Cerebellar cortex (tissue), 1 donor: ENCODE measurements around the gene C1orf198.

ENCODE experiments used
- DNase-seq: peaks from one replicate; pipeline ENCODE4 v3.0.0-alpha.2; 2015; ENCODE audit warnings: low spot score

The C1orf198 gene

DNA sequence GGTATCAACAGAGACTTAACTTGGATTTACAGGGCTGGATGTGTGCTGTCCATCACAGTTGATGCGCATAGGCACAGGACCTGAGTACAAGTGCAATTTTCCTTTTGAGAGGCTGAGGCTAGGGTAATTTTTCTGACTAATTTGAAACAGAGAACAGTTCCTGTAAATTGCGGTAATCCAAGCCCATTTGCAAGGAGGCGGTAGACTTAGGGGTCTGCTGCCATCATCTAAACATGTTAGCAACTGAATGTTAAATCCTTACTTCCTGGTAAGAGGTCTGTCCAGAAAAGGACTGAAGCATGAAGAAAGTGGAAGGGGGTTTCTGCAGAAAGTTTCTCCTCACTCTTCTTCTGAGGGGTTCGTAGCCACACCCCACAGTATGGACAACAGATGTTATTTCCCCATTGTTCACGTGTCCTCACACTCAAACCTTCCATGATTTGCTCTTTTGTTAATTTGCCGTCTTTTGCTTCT lies 23.7 kb upstream of the C1orf198 start:
- no peak for DNase-seq

DNA sequence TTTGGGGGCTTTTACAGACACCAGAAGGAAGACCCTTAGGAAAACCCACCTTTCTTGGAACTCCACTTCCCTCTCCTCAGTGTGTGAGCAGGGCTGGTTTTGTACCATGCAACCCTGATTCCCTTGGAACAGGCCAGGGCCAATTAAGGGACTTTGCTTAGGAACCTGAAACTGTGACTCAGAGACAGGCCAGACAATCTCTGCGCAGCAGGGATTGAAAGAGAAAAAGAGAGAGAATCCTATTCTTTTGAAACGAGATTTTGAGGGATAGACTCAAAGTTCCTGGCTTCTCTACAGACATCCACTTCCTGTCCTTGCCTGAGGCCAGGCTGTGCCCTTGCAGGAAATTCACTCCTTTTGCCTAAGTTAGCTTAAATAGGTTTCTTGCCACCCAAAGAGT lies 23.1 kb upstream of the C1orf198 start:
- no peak for DNase-seq

DNA sequence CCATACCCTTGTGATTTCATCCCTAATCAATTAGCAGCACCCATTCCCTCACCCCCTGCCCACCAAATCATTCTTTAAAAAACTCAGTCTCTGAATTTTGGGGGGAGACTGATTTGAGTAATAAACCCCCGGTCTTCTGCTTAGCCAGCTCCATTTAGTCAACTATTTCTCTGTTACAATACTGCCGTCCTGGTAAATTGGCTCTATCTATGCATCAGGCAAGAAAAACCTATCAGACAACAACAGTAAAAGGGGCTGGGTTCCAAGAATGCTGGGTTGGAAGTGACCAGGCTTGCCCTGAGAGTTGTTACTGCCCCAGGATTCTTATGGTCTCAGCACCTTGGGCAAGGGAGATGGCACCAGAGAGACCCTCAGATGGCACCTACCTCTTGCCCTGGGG lies 16.3 kb upstream of the C1orf198 start:
- DNase-seq, result no peak

- DNase-seq, result no peak
These were observed 15.6 kb upstream of the C1orf198 start for GRCh38 chr1:230883967-230884366.

- DNase-seq, result no peak
These were observed 11.5 kb upstream of the C1orf198 start for GRCh38 chr1:230879778-230880177.

- DNase-seq, result no peak
These were observed 10.3 kb upstream of the C1orf198 start for GRCh38 chr1:230878591-230878990.

DNA sequence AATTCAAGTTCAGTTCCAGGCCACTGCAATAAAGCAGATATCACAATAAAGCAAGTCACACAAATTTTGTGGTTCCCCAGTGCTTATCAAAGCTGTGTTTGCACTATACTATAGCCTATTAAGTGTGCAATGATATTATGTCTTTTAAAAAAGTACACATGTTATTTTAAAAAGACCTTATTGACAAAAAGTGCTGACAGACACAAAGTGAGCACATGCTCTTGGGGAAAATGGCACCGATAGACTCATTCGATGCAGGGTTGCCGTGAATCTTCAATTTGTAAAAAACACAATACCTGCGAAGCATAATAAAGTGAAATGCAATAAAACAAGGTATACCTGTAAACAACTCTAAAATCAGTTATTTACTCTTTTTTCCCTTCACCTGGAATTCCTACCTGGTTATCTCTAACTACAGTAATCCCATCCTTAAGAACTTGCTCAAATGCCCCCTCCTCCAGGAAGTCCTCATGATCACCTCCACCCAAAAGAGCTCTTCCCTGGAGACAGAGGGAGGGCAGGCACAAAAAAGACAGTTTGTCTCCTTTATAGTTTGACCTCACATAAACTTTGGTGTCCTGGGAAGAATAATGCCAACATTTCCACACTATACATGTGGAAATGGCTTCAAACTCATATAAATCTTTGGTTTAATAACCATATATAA lies 9.7 kb upstream of the C1orf198 start:
- no peak for DNase-seq

DNA sequence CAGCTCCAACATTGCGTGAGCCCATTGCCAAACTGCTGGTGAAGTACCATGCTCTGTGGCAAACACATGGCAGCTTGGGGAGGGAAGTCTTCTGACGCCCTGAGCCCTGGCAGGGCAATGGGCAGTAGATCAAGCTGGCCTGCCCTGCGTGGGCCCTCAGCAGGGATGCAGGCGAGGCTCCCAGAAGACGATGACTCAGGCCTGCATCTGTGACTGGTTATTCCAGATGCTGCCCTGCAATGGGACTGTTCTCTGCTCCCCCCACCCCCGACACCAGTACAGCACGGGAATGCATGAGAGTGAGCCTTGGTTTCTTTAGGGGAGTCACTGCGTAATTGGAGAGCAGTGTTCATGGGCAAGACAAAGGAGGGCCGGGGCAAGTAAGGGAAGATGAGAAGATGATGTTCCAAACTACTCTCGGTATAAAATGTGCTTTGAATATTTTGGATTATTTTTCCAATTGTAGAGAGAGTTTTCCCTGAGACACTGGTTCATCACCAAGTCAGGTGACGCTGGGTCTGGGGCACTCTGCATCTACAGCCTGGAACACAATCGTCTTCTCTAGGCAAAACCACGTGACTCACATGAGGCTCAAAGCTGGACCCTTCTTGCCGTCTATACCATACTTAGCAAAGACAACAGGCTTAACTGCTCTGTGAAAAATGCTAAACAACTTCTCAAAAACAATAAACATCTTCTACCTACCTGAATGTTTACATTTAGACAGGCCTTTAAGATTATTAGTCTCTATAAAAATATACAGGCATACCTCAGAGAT lies 9.0 kb upstream of the C1orf198 start:
- DNase-seq, result no peak

DNA sequence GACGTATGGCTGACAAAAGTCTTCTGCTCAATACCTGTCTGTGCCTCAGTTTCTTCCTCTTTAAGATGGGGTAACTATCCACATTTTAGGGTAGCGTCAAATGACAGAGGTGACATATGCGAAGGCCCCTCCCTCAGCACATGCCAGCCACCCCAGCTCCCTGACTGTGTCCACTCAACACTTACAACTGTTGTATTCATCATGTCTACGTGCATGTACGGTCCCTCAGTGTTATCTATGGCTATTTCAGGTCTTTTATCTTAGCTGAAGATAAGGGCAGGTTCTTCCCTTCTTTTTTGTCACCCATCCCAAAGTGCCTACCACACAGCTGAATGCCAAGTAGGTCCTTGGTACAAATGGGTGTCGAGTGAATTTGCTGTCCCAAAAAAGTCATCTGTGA lies 8.3 kb upstream of the C1orf198 start:
- no peak for DNase-seq

- no peak for DNase-seq
These were observed 7.0 kb upstream of the C1orf198 start for GRCh38 chr1:230875370-230875769.

DNA sequence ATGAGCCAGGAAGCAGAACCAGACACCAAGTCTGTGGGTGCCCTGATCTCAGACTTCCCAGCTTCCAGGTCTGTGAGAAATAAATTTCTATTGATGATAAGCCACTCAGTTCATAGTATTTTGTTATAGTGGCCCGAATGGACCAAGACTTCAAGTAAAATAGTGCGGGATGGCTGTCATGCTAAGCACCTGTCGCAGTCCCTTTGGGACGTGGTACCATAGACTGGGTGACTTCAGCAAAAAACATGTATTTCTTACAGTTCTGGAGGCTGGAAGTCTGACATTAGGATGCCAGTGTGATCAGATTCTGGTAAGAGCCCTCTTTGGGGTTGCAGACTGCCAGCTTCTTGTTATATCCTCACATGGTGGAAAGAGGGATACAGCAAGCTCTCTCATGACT lies 2.6 kb upstream of the C1orf198 start:
- DNase-seq, result no peak

DNA sequence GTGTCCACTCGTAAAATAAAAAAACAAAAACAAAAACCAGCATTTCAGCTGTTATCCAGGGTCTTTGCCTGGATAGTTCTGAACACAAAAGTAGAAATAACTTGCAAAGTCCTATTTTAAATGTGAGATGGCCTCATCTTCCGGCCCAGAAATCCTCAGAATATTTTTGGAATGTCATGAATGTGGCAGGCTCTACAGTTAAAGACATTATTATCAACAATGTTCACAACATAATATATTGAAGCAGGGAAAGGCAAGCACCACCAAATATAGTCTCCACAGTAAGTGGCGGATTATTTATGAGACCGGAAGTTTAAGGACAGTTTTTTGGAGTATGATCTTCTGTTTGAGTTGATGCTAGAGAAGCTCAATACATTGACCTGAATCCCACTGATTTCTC lies 1.2 kb upstream of the C1orf198 start:
- no peak for DNase-seq

GRCh38 chr1:230868736-230869385 lies 540 bp upstream of the C1orf198 start:
- DNase-seq, result peak; percentile 39

DNA sequence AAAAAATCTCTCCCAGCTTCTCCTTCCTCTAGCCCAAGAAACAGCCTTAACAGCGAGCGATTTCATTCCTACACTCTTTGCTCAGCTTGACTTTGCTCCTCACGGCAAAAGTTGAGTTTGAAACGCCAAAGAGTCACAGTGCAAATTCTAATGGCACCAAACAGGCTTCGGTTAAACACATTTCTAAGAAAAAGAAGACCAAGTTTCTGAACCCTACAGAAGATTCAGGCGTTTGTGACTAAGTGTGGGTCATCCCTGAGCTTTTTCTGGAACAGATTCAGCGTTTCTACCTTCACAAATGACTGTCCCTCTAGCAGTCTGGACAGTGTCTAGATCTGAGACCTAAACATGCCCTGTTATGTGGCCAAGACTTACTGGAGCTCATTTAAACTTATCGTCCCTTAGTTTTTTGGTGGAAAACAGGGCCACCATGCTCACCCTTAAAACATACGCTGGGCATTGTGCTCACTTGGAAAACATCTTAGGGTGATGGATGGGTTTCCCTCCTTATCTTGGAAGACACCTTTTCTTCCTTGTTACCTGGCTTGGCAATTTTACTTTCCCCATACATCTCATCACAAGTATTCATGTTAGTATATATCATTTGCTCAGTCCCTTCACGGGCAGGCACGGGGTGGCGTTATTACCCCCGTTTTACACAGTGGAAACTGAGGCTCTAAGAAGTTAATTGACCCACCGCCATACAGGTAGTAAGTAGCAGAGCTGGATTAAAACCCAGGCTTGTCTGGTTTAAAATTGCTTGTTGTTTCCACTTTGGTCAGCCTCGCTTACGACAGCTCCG lies 1.0 kb downstream of the C1orf198 start:
- DNase-seq, result peak; percentile 42

DNA sequence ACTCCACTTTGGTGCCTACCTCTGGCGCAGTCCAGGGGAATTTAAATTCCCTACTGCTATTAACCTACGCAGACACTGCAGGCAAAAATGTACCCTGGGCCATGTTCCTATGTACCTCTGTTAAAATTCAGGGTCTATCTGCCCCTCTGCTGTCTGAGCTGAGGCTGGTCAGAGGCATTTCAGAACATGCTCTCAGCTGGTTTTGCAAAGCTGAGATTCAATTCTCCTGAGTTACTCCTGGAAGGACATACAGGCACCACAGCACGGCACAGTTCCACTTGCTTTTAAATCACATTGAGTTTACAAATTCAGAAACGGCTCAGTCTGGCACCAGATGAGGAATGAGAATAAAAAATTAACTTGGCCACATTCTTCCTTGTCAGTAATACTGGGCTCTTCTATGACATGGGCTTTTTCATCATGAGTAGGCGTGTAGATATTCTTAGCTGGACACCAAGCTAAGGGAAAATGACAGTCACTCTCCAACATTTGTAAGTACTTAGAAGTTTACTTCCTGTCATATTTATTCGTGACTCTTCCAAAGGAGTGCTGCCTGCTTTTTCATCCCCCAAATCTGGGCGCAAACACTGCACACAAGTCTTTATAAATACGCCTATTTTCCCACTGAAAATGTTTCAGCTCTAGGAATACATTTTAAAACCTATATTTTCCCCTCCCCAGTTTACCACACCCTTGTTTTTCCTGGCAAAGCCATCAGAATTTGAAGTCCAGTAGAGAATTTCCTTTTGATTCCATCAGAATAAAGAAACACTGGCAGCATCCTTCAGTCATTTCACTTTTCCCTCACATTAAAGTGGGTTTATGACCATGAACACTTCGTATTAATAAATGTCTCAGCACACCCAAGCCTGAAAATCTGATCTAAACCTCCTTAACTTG lies 1.9 kb downstream of the C1orf198 start:
- peak; percentile 14 for DNase-seq

- no peak for DNase-seq
These were observed 3.1 kb downstream of the C1orf198 start for GRCh38 chr1:230865062-230865817.

DNA sequence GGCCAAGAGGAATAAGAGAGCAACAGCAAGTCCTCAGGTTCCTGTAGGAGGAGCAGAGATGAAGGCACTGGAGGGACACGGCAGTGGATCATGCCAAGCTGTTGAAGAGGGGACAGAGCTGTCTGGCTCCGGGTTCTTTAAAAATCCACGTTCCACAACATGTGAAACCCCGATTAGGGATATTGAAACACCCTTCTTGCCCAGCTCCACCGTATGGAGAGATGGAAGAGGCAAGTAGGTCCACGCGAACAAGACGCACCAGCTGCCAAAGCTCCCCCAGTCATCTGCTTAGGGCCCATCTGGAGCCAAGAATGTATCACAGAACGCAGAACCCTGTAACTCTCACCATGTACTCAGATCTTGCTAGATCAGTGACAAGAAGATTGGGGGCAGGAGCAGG lies 3.9 kb downstream of the C1orf198 start:
- DNase-seq, result no peak

- DNase-seq, result no peak
These were observed 4.9 kb downstream of the C1orf198 start for GRCh38 chr1:230863449-230863848.

DNA sequence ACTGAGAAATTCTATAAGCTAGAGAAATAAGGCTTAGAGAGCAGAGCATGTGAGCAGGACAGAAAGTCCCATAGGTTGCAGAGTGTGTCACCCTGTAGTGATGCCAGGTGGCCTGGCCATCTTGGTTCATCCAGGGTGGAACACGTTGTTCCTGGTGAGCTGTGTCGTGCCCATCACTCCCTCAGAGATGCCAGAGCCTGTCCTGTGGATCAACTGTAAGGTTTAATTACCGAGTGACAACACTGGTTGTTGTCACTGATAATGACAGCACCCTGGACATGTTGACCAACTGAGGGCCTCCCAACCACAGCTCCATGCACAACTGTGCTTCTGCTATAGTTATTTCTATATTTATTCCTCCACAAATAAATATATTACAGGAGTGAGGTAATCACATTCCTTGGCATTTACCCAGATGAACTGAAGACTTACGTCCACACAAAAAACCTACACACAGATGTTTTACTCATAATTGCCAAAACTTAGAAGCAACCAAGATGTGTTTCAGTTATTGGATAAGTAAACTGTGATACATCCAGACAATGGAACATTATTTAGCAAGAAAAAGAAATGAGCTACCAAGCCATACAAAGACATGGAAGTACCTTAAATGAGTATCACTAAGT lies 6.2 kb downstream of the C1orf198 start:
- no peak for DNase-seq

- DNase-seq, result no peak
These were observed 6.8 kb downstream of the C1orf198 start for GRCh38 chr1:230861489-230861888.
